GM08714 (cell line): ENCODE results near the gene AXIN2.

Source experiments
- H3K4me3 ChIP-seq: fragments of 200-500 bp; sonication (Bioruptor generic); 2 replicates; pipeline ENCODE4 v1.5.1; 2014; ENCODE audit warnings: mild to moderate bottlenecking, low read length, inconsistent platforms
- ZNF274 ChIP-seq: IDR thresholded peaks from 2 replicates; pipeline ENCODE4 v1.6.1; 2012; ENCODE audit warnings: mild to moderate bottlenecking, low read depth, low read length

Gene AXIN2

DNA sequence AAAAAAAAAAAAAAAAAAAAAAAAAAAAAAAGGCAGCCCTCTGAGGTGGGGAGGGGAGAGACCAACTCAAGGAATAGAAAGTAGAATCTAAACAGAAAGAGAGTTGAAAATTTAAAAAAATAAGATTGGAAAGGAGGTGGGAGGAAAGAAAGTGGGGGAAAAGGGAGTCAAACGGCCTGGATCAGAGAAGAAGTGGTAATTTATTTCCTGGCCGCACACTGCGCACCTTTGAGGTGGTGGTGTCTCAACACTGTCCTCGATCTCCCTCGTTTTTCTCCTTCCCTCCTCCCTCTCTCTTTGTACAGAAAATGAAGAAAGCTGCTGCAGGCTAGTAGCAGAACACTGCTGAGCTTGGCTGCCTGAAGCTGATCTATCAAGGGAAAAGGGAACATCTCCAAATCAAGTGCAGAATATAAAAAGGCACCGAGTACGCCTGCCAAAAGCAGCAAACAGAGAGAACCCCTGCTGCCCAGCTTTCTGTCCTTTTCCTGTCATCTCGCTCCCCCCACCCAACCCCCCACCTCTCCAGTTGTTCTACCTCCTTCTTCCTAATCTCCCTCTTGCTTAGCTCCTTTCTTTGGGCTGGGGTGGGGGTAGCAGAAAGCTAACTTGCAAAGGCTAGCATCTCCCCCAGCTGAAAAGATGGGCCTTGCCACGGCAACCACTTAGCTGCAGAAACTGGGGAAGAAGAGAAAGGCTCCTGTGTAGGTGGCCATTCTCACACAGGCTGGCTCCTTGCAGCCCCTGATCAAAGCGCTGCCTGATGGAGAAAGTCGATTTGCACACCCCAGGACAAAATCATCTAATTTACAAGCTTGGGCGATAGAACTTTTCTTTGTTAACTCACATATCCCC lies 22.5 kb downstream of the AXIN2 start:
- H3K4me3 ChIP-seq = no peak overlapping the region
- no peak for TF ChIP-seq ZNF274

DNA sequence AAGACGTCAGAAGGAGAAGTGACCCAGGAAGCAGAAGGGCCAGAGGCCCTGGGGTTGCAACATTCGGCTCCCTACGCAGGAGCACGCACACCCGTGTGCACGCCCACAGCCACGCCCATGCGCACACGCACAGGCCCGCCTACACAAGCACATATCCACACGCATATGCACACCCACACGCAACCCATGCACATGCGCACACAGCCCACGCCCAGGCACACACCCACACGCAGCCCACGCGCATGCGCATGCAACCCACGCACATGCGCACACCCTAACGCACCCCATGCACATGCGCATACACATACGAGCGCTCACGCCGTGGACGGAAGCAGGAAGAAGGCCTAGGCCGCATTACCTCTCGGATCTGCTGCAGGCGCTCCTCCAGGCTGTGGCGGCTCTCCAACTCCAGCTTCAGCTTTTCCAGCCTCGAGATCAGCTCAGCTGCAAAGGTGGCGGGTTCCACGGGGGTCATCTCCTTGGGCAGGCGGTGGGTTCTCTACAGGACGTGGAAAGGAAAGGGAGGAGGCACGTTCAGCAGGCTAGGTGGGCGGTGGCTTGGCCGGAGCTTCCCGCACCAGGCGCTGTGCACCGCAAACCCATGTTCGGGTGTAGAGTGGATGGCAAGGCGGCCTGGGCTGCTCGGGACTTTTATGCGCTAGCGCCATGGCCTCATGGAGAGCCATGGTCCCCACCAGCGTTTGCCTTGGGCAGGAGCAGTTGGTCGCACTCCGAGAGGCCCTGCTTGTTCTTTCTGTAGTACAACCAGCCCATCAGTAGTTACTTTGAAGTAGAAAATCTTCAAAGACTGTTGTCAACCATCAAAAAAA lies 23.4 kb downstream of the AXIN2 start:
- TF ChIP-seq ZNF274 = no peak
- no peak overlapping the region for H3K4me3 ChIP-seq

DNA sequence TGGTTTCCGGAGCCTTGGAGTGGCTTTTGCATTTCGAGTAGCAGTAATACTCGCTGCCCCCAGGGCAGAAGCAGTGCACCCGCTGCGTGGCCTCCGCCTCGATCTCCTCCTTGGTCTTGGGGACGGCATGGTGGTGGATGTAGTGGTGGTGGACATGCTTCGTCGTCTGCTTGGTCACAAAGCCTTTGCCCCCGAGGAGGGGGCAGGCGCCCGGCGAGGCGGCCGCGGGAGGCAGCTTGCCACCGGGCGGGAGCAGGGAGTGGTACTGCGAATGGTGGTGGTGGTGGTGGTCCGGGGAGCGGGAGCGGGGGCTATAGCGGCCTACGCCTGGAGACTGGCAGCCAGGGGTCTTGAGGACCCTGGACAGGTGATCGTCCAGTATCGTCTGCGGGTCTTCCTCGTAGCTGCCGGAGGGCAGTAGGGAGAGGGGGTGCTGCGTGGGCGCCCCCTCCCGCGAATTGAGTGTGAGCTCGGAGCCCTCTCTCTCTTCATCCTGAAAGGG lies 24.1 kb downstream of the AXIN2 start:
- TF ChIP-seq ZNF274 = no peak
- no peak overlapping the region for H3K4me3 ChIP-seq

DNA sequence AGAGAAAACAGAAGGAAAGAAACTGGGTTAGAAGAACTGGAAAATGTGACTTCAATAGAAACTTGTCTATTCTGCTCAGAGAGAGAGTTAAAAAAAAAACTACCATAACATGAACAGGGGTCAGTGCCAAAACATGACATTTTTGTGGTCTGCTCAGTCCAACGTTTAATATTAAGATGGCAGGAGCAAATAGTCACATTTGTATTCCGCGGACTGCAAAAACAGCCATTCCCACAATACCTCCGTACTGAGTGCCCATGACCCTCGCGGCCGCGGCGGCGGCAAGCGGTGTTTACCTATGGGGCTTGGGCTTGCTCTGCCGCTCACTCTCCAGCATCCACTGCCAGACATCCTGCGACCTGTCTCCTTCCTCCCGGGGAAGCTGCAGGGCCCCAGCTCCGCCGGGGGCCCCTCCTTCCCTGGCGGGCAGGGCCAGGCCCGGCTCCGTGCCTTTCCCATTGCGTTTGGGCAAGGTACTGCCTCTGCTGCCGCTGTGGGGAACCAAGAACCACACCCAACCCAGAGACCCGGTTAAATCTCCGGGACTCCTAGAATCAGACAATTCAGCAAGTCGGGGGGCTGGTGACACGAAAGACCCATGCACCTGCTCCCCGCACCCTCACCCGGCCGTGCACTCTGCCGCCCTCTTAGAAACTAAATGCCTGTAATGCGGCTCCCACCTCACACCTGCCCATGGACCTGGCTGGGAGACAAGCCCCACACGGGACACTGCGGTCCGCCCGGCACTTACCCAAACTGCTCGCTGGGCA lies 24.7 kb downstream of the AXIN2 start:
- no peak for TF ChIP-seq ZNF274
- no peak overlapping the region for H3K4me3 ChIP-seq

- no peak for TF ChIP-seq ZNF274
Measured at GRCh38 chr17:65535777-65536572, 25.5 kb downstream of the AXIN2 start.

DNA sequence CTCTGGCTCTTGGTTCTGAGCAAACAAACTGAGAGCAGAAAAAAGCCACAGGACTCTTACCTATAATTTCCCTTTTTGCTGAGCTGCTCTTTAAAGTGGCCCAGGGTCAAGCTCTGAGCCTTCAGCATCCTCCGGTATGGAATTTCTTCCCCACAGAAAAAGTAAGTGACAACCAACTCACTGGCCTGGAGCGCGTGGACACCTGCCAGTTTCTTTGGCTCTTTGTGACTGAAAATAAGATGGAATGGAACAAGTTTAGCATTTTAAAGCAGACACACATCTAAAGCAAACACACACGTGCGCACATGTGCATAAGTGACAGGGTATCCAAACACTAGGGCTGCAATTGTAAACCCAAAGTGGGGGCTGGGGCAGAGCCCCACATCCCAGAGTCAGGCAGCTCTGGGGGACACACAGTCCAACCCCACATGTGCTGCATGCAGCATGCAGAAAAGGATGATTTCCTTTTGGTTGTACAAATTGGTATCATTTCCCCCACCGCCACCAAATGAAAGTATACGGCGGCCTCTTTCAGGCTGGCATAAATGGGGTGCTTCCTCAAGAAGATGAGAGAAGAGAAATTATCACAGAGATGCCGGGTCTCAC lies 27.5 kb downstream of the AXIN2 start:
- no peak for TF ChIP-seq ZNF274
- no peak overlapping the region for H3K4me3 ChIP-seq

More at GRCh38 chr17:65535777-65536572, 25.5 kb downstream of the AXIN2 start:
- no peak overlapping the region for H3K4me3 ChIP-seq

GRCh38 chr17:65533056-65533745 lies 28.2 kb downstream of the AXIN2 start:
- no peak for TF ChIP-seq ZNF274
- no peak overlapping the region for H3K4me3 ChIP-seq

DNA sequence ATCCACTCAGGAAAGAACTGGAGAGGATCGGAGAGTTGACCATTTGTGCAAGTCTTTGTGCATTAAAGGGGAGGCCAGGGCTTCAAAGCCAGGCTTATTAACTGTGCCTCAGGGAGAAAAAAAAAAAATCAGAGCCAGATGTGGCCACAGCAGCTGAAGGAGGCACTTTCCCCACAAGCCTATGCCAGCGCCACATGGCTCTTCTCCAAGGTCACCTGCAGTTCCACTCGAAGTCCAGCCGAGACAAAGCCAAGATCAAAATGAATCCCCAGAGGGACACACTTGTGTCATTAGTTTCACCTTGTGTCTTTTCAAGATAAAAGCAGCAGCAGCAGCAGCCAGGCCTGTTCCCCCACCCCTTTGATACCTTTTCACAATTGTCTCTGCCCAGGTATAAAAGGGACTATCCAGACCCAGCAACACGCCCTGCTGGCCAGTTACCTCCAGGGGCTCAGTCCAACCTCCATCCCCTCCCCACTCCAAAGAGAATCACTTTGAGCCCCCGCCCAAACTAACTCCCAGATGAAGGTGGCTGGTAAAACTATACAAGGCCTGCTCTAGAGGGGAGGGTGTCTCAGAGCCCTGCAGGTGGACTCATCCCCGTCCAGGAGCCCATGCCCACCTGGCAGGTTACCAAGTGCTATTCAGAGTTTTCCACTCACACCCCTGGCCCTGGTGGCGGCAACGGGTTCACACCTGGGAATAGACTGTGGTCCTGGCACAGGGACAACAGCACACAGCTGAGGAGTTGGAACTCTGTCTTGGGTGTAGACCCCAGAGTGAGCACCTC lies 29.2 kb downstream of the AXIN2 start:
- no peak overlapping the region for H3K4me3 ChIP-seq
- no peak for TF ChIP-seq ZNF274

DNA sequence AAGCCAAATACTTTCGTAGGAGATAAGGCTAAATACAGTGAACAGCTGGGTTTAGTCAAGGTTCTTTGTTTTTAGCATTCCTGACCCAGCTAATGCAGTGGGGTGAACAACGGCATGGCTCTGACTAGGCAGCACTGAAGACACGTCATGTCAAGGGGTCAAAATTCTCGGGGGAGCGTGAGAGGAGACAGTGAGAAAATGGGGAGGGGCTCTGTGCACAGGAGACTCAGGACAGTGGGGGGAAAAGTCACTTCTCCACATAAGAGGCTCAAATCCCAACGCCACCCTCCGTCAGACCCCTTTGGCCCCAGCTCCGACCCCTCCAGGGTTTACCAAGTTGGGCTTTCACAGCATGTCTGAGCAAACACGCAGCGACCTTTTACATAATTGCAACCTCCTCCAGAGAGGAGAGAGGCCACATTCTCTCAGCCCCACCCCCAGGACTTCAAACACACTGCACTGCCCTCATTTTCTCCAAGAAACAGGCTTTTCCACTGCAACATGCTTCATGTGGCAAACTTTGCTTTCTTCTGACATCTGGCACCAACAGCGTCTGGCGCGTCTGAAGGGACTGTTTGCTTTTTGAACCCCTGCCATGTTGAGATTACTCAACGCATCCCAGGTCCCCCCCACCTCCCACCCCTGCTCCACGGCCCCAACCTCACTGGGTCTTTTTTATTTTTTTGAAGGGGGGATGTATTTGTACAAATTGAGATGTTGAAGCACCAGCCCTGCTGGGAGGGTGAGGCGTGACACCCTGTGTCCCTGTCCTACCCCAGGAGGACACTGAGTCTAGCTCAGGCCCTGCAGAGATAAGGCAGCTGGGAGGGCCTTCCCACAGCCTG lies 30.0 kb downstream of the AXIN2 start:
- no peak overlapping the region for H3K4me3 ChIP-seq

DNA sequence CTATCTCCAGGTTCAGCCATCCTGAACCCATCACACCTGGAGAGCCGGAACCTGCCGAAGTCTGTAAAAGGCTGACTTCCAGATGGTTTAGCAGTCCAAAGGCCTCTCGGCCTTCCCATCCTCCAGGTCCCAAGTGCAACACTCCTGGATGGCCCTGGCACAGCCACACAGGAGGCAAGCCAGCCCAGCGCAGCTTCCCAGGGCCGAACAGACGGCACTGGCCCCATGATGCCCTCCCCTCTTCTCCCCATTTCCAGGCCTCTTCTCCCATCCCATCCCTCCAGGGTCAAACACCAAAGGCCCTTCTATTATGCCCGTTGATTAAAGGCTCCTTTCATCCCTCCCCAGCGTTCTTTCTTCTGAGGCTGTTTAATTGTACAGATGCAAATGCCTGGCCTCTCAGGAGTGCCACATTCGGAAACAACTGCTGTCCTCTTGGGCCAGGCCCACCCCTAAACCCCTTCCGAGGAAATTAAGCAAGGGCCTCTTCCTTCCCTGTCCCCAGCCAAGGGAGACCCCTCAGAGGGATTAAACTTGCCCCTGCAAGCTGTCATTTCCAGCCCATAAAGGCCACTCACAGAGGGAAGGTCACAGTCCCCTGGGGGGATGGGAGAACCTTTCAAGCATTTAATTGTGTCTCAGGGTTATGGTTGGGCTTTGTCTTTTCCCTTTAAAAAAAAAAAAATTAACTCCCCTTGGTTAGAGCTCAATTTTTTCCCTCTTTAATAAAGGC lies 30.8 kb downstream of the AXIN2 start:
- no peak for TF ChIP-seq ZNF274
- no peak overlapping the region for H3K4me3 ChIP-seq

More for the DNA sequence above, 30.0 kb downstream of the AXIN2 start:
- no peak for TF ChIP-seq ZNF274
